Measurements from ENCODE around the gene DGKI. TPM values are rescaled to one million over a fixed set of nuclear protein-coding genes. Genes with fewer than 3 reads are reported as not detected.

DGKI gene
- total and polyA plus RNA-seq, 9 of the 15 experiments (the other 6 are each of a cell fraction or from before 2014, with no cell fraction given): 0.11 to 0.54 (median 0.15) TPM; not detected in 5

GRCh38 chr7:137655804-137656203, 191.0 kb downstream of the DGKI start:
- H3K9ac ChIP-seq (ENCODE audit: insufficient read depth in 1 of 2, low read depth in 2 of 2, low read length in 2 of 2): no peak overlapping the region
- no peak overlapping the region for H3K4me2 ChIP-seq (ENCODE audit: insufficient read depth, low read length)
- H3K79me2 ChIP-seq (ENCODE audit: control insufficient read depth, insufficient read depth, low read length): no peaks in the 10 kb centered on the region
- H3K9me1 ChIP-seq (ENCODE audit: control insufficient read depth, insufficient read depth, low read length): no peaks in the 10 kb centered on the region
- peak; percentile 31; the same call in 1 of the 3 replicates for ATAC-seq
- ChIA-PET POLR2A (no interaction called here), CTCF (ENCODE audit: low intra/inter-chr PET ratio) (interaction anchor here (1.4 to 3.0 kb wide), 4 partner anchors 241 to 1083 kb away, joined by 3 to 24 read pairs (median 8); no protein-coding TSS in a partner anchor)
- no peak overlapping the region for H3K4me3 ChIP-seq
- H4K20me1 ChIP-seq (replicated peaks; ENCODE audit: control insufficient read depth, insufficient read depth, low read length): no peaks in the 10 kb centered on the region
- H3K27ac ChIP-seq (ENCODE audit: extremely low read depth, low read depth, low read length): no peak overlapping the region
- BruUV-seq (replicated peaks): no TSS peak
- no peak for FAIRE-seq
- no peak for DNase-seq (ENCODE audit: extremely low read depth in 1 of 4, low spot score in 3 of 4)
- intact Hi-C loops (cut with micrococcal nuclease): loop anchor here (1.0 kb wide), 2 partner anchors 243 to 352 kb away; no protein-coding TSS in a partner anchor
- in situ Hi-C loops (cut with MboI): loop anchor here (5.0 kb wide), 2 partner anchors 241 to 351 kb away; no protein-coding TSS in a partner anchor
- no peaks in the 10 kb centered on the region for H3K9me3 ChIP-seq (replicated peaks; ENCODE audit: control insufficient read depth, insufficient read depth, low read depth, low read length)
- TF ChIP-seq ZNF184 (CRISPR knock-in tag; IDR thresholded peaks at IDR 0.05) (no peak), ZNF717 (CRISPR knock-in tag; IDR thresholded peaks at IDR 0.05) (no peak), ARID2 (IDR thresholded peaks at IDR 0.05) (no peak), ZNF780A (CRISPR knock-in tag; IDR thresholded peaks at IDR 0.05) (no peak), CREBBP (IDR thresholded peaks at IDR 0.05; ENCODE audit: low read depth, low read length) (no peak), RBM14 (IDR thresholded peaks at IDR 0.05; ENCODE audit: borderline replicate concordance, insufficient read depth, low read depth, low read length) (no peak), TRIM28 (IDR thresholded peaks at IDR 0.05) (no peak), RERE (CRISPR knock-in tag; IDR thresholded peaks at IDR 0.05; ENCODE audit: borderline replicate concordance) (no peak), PRPF4 (IDR thresholded peaks at IDR 0.05; ENCODE audit: insufficient read depth, low read depth, low read length, poor library complexity, severe bottlenecking) (no peak), C11orf30 (IDR thresholded peaks at IDR 0.05; ENCODE audit: low read depth) (no peak), ZNF197 (CRISPR knock-in tag; IDR thresholded peaks at IDR 0.05; ENCODE audit: low read depth) (no peak), ZNF316 (IDR thresholded peaks at IDR 0.05) (no peak), IFI16 (CRISPR knock-in tag; IDR thresholded peaks at IDR 0.05) (no peak)
- 33% methylated on average over 6 of the region's 6 CpGs for WGBS (ENCODE audit: insufficient coverage, low coverage, missing lambda C conversion rate)
- peaks cover under 1 to 18% of the 10 kb centered on the region in 2 experiments; a peak in 4 of 5 replicates for H3K27me3 ChIP-seq (ENCODE audit: control insufficient read depth in 2 of 2, insufficient read depth in 2 of 2, low read length in 2 of 2)
- no peak overlapping the region for H2AFZ ChIP-seq (ENCODE audit: low read depth, low read length)
- no peaks in the 10 kb centered on the region for H3K4me1 ChIP-seq (replicated peaks in 1 of 2; ENCODE audit: control insufficient read depth in 2 of 2, insufficient read depth in 2 of 2, low read length in 2 of 2)
- H3K36me3 ChIP-seq (ENCODE audit: control insufficient read depth, insufficient read depth, low read length): no peaks in the 10 kb centered on the region
